Ureter (tissue), 1 donor: ENCODE measurements around the gene KDM6A. TPM values are rescaled to one million over a fixed set of nuclear protein-coding genes. Genes with fewer than 3 reads are reported as not detected.
"Not testable (repeated sequence)": the region's sequence is repeated elsewhere in the genome, so short reads cannot be mapped to it uniquely, and the experiment has no call there.

ENCODE experiments used
- DNase-seq: peaks from one replicate; pipeline ENCODE4 v3.0.0-alpha.2; 2020; ENCODE audit warnings: low spot score
- total RNA-seq: library from RNA; stranded (reverse); gene quantifications from one replicate; pipeline ENCODE4 v1.2.4, GENCODE V29; 2023
- donor health status: DM: yes; HTN: yes; CAD: no.

KDM6A gene
- total RNA-seq, 1 donor from 2014 or later: 86.0 TPM

DNA sequence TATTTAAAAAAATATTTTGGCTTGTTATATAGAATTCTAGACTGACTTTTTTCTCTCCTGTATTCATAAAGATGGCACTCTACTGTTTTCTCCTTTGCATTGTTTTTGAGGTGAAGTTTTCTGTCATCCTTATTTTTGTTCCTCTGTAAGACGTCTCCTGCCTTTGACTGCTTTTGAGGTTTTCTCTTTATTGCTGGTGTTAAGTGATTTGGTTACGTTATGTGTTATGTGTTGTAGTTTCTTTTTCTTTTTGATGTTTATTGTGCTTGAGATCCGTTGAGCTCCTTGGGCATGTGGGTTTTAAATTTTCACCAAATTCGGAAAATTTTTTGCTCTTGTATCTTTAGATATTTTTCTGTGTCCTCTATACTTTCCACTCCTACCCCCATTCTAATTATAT lies 50.0 kb downstream of the KDM6A start:
- DNase-seq: no peak

DNA sequence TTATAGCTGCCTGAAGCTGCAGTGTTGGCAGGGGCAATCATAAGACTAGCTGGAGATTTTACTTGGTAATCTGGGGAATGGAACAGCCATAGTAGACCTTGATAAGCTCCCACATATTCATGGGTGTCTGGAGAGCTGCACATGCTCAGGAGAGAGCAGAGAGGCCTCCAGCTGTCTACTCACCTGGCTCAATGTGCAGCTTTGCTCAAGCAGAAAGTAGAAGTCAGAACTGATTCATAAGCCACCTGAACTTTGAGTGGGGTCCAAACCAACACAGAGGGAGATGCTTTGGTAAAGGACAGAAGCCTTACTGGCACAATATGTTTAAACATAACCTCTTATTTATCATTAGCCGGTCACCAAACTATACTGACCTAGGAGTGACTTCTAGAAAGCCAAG lies 54.4 kb downstream of the KDM6A start:
- DNase-seq: no peak

DNA sequence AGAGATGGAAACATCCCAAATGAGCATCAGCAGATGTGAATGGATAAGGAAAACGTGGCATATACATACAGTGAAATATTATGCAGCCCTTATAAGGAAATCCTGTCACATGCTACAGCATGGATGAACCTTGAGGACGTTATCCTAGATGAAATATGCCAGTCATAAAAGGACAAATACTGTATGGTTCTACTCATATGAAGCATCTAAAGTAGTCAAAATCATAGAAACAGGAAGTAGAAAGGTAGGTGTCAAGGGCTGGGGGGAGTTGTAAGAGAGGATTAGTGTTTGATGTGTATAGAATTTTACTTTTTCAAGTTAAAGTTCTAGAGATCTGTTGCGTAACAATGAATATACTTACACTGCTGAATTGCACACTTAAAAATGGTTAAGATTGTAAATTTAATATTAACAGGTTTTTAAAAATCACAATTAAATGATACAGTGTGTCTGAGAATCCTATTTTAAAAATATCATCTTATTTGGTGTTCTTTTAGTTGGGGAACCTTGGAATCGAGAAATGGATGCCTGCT lies 58.5 kb downstream of the KDM6A start:
- DNase-seq: no peak

DNA sequence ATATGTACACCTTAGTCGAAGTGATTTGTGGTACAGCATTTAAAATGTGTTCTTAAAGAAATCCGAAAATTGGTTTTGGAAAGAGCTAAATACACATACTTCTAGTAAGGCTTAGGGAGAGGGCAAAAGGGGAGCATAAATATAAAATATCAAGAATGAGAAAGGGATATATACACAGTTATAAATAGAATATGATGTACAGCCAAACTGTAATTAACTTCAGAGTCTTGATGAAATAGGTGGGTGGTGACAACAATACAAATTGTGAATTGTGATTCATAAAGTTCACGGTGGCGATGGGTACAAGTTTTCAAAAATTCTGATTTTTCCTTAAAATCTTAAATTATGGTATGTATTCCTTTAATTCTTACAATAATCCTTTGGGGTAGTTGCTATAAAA lies 62.2 kb downstream of the KDM6A start:
- no peak for DNase-seq

DNA sequence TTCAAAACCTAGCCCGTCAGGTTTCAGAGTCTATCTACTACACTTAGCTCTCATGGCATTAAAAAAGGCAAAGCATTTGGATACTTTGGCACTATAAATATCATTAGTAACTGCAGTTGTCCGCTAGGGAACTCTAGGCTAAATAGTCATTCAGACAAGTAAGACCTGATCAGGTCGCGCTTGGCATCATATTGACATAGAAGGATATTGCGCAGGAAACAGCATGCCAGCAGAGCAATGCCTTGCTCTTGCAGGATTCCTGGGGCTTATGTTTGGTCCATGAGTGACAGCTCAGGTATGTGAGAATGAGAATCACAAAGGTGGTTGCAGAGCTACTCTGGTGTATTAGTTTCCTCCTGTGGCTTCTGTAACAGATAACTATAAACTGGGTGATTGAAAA lies 62.7 kb downstream of the KDM6A start:
- no peak for DNase-seq

DNA sequence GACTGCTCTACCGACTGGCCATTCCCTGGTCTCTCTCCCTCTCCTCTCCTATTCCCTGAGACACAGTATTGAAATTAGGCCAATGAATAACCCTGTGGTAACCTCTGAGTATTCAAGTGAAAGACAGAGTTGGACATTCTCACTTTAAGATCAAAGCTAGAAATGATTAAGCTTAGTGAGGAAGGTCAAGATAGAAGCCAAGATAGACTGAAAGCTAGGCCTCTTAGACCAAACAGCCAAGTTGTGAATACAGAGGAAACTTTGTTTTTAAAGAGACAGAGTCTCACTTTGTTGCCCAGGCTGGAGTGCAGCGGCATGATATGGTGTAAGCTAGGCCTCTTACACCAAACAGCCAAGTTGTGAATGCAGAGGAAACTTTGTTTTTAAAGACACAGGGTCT lies 64.6 kb downstream of the KDM6A start:
- no peak for DNase-seq

DNA sequence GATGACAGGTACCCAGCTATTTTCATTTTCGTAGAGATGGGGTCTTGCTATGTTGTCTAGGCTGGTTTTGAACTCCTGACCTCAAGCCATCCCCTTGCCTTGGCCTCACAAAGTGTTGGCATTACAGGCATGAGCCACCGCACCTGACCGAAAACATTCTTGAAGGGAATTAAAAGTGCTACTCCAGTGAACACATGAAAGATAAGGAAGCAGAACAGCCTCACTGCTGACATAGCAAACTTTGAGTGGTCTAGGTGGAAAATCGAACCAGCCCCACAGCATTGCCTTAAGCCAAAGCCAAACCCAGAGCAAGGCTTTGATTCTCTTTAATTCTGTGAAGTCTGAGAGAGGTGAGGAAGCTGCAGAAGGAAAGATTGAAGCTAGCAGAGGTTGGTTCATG lies 65.1 kb downstream of the KDM6A start:
- no peak for DNase-seq

DNA sequence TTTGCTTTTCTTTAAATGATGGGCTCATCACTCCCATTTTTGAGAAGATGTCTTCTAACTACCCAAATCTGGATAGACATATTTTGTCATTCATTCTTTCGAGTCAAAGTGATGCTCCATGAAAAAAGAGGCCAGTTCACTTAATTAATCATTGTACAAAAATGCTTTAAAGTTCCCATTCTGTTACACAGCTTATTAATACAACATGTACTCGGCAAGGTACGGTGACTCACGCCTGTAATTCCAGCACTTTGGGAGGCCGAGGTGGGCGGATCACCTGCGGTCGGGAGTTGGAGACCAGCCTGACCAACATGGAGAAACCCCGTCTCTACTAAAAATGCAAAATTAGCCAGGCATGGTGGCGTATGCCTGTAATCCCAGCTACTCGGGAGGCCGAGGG lies 67.6 kb downstream of the KDM6A start:
- not testable (repeated sequence) for DNase-seq

DNA sequence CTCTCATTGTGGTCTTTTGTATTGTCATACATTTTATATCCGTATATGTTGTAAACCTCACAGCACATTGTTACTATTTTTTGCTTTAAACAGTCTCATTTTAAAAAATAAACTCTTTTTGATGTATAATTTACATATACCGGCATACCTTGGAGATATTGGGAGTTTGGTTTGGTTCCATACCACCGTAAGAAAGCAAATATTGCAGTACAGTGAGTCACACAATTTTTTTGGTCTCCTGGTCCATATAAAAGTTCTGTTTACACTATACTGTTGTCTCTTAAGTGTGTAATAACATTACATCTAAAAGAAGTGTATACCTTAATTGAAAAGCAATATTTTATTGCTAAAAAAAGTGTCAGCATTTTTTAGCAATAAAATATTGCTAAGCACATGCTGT lies 70.0 kb downstream of the KDM6A start:
- DNase-seq: no peak

DNA sequence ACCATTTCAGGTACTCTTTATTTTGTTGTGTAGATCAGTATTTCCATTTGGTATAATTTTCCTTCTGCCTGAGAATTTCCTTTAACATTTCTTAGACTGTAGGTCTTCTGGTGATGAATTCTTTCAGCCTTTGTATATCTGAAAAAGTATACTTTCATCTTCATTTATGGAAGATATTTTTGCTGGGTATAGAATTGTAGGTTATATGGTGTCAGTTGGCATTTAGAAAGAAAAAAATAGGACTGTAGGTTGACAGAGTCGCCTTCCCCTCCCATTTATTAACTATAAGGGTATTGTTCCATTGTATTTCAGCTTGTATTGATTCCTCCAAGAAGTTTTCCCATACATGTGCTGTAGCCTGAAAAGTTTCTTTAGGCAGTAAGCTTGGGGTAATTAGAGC lies 71.9 kb downstream of the KDM6A start:
- DNase-seq: no peak

DNA sequence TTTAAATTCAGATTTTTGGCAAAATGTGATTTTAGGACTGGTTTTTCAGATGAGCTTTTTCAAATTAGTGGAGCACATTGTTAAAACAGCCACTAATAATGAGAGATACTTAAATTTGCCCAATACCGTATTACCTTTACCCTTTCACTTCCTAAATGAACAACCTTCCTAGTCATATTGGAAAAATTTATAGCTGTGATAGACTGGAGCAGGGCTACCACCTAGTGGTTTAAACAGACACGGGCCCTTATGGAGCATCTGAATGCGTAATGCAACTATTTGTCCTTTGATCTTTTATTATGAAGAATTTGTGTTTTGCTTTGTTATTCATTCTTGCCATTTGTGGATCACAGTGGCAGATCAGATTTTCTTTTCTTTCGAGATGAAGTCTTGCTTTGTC lies 72.7 kb downstream of the KDM6A start:
- no peak for DNase-seq

DNA sequence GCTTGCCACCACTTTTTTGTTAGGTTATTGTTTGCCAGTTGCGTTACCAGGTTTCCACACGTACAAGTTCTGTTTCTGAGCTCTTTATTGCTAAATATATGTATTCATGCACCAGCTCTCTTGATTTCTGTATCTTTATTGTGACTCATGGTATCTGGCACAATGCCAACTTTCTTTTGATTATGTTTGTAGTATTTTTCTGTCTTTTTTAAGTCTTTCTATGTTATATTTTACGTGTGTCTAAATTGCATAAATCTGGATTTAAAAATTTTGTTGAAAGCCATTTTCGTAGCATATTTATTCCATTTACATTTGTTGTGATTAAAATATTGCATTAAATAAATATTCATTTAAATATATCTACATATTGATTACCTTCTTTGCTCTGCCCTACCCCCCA lies 73.8 kb downstream of the KDM6A start:
- DNase-seq: no peak

DNA sequence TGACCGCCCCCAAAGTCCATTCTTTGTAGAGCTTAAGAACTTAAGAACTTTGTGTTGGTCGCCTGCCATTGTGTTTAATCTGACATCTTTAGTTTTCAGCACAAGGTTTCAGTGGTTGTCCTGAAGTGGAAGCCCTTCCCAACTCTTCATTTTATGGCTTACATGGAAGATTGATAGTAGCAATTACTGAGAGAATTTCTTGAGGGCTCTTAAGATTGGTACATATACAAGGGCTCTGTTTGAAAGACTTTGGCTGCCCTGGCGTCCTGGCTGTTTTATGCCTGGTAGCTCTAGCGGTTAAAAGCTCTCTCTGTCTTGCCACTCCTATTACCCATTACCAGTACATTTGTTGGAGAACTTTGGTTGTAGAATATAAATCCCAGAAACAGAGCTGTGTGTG lies 75.0 kb downstream of the KDM6A start:
- DNase-seq: no peak

DNA sequence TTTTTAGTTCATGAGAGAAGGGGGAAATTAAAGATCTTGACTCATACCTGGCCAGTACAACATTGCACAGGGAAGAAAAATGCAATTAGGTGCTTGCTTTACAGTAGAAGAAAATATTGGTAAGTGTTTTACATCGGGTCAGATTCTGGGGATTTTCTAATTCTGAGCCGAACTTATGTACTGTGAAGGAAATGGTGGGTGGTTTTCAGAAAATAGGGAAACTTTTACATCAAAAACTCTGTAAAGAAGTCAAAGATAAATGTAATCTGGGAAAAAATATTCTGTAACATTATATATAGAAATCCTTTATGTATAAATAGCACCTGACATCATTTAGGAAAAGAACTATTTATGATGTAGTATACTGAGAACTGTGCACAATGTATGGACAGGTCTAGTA lies 75.4 kb downstream of the KDM6A start:
- DNase-seq: no peak

DNA sequence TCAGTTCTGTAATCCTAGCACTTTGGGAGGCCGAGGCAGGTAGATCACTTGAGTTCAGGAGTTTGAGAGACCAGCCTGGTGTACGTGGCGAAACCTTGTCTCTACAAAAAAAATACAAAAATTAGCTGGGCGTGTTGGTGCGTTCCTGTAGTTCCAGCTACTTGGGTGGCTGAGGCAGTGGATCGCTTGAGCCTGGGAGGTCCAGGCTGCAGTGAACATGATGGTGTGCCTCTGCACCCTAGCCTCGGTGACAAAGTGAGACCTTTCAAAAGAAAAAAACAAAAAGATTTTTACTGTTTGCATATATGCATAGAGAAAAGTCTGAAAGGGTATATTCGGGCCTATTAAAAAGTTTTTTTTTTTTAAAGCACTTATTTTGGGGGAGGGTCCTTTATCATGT lies 76.1 kb downstream of the KDM6A start:
- DNase-seq: no peak

DNA sequence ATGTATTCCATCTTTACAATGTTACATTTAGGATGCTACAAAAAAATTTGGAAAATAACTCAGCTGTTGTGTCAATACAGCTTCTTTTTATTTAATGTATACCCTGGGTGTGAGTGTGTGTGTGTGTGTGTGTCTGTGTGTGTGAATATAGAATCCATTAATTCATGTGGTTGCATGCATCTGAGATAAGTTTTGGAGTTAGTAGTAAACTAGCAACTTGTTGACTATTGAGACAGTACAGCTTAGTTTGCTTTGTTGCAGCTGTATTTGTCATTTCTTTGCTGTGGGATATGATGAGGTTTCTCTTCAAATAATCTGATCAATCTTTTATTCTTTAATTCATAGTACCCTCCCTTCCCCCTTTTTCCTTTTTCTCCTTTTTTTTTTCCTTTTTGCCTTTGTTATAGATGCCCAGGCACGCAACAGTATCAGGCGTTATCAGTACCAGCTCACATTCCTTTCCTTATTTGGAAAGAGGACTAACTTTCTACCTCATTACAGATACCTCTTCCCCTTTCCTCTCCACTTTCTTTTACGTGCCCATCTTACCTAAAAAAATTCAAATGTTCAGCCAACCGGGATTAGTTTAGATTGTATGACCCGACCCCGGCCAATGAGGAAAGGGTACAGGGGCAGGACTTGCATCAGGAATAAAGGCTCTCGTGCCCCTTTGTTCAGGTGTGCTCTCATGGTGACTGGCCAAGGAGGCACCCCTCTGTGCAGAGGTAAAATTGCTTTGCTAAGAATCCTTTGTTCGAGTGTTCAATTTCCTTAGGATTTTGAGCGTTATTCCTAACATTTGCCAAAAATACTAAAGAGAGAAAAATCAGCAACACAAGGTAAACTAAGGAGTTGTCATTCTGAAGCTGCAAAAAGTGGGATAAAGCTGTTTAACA lies 77.7 kb downstream of the KDM6A start:
- not testable (repeated sequence) for DNase-seq

DNA sequence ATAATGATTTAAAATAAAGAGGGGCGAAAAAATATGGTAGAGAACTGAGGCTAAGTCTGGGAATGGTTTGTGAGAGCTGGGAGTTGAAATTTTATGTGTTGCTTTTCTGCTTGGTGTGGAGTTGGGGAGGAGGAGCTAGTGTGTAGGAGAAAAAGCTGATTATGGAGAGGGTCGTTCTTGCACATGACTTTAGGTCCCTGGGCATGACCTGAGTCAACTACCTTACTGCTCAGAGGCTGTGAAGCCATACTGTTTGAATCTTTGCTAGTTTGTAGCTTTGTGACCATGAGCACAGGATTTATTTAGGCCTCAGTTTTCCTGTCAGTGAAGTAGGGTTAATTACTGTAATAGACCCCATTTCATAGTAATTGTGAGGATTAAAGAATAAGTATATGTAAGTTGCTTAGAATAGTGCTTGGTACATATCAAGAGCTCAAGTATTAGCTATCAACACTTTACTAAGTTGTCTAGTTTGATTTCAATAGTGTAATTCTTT lies 78.6 kb downstream of the KDM6A start:
- no peak for DNase-seq

DNA sequence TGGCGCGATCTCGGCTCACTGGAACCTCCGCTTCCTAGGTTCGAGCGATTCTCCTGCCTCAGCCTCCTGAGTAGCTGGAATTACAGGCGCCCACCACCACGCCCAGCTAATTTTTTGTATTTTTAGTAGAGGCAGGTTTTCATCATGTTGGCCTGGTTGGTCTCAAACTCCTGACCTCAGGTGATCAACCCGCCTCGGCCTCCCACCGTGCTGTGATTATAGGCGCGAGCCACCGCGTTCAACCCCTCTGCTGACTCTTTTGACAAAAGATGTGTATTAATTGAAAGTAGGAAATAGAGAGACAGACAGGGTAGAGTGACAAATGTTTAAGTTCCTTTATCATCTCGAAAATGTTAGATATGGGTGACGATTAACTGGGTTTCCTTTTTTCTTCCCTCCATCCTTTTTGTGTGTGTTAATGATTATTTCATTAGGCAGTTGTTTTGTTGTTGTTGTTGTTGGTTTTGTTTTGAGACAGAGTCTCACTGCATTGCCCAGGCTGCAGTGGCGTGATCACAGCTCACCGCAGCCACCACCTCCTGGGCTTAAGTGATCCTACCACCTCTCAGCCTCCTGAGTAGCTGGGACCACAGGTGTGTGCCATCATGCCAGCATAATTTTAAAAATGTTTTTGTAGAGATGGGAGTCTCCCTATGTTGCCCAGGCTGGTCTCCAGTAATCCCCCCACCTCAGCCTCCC lies 79.5 kb downstream of the KDM6A start:
- DNase-seq: no peak

DNA sequence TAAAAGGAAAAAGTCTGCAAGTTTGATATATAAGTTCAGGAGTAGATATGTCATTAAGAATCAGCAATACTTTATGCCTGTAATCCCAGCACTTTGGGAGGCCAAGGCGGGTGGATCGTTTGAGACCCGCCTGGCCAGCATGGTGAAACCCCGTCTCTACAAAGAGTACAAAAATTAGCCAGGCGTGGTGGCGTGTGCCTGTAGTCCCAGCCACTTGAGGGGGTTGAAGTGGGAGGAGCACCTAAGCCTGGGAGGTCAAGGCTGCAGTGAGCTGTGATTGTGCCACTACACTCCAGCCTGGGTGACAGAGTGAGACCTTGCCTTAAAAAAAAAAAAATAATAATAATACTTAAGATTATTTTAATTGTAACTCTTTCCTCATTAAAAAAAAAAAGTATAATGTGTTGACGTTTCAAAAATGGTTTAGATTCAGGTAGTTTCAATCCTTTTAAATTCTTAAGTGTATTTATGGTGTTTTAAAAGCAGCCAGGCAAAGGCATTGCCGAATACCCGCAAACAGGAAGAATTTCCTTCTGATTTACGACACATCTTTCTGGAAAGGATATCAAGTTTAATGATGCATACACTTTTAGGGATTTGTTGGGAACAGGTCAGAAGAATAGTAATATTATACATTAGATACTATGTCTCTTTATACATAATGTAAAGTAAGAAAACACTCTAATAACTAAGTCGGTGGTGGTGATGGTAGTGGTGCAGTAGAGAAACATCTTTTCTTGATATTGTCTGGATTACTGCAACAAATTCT lies 80.9 kb downstream of the KDM6A start:
- no peak for DNase-seq

DNA sequence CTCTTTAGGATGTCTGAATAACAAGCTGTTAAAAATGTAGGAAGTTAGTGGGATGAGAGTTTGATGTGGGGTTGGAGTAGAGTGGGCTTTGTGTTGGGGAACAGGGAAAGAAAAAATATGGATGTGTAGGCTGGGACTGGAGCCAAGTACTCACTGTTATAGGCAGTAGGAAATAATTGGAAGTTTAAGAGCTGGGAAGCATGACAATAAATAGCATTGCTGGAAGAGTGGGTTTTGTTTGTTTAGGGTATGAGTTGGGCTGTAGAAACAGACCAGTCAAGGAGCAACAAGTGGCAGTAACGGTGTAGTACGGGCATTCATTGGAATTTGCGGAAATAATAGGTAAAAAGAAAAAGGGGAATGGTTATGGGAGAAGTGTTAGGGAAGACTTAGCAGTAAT lies 81.6 kb downstream of the KDM6A start:
- no peak for DNase-seq

DNA sequence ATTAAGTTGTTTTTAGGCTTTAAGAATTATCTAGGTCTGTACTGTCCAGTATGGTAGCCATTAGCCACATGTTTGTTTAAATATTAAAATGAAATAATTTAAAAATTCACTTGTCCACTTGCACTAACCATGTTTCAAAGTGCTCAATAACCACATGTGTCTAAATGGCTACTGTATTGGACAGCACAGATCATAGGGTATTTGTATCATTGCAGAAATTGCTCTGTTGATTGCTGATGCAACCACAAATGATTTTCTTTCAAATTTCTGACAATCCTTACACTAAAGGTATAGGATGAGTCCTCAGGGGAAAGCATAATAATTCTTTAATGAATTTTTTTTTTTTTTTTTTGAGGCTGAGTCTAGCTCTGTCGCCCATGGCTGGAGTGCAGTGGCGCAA lies 84.9 kb downstream of the KDM6A start:
- DNase-seq: no peak

DNA sequence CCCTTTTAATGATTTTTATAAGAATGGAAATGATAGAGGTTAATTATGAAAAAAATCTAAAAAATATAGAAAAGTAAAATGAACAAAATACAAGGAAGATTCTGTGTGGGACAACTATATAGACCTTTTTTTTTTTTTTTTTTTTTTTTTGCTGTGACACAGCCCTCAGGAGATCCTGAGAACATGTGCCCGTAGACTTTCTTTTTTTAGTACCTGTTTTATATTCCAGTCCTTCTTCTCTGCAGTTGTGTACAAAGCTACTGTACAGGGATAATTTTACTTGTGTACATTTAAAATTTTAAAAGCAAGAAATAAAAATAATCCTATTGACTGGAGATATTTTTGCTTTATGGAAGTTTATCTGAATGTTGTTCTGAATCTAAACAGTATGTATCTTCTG lies 85.5 kb downstream of the KDM6A start:
- no peak for DNase-seq
